ENCODE results near the gene KIAA1217.
A peak's percentile ranks its signal among the peaks of the same experiment; 100 is the strongest.
"Not testable (repeated sequence)": the region's sequence is repeated elsewhere in the genome, so short reads cannot be mapped to it uniquely, and the experiment has no call there.

The KIAA1217 gene

GRCh38 chr10:24442234-24442633, 233.3 kb downstream of the KIAA1217 start:
- DNase-seq (ENCODE audit: low spot score): no peak

GRCh38 chr10:24442641-24443174, 233.8 kb downstream of the KIAA1217 start:
- DNase-seq (ENCODE audit: low spot score): not testable (repeated sequence)

GRCh38 chr10:24444337-24444736, 235.4 kb downstream of the KIAA1217 start:
- no peak for DNase-seq (ENCODE audit: low spot score)

- DNase-seq (ENCODE audit: low spot score): not testable (repeated sequence)
Measured at GRCh38 chr10:24445958-24446357, 237.0 kb downstream of the KIAA1217 start.

GRCh38 chr10:24446739-24447138, 237.8 kb downstream of the KIAA1217 start:
- DNase-seq (ENCODE audit: low spot score): no peak

GRCh38 chr10:24448351-24448999, 239.5 kb downstream of the KIAA1217 start:
- DNase-seq (ENCODE audit: low spot score): no peak

GRCh38 chr10:24449321-24449740, 240.4 kb downstream of the KIAA1217 start:
- no peak for DNase-seq (ENCODE audit: low spot score)

- DNase-seq (ENCODE audit: low spot score): no peak
Measured at GRCh38 chr10:24449769-24450310, 240.9 kb downstream of the KIAA1217 start.

GRCh38 chr10:24451325-24451820, 242.4 kb downstream of the KIAA1217 start:
- no peak for DNase-seq (ENCODE audit: low spot score)

GRCh38 chr10:24452030-24452429, 243.1 kb downstream of the KIAA1217 start:
- DNase-seq (ENCODE audit: low spot score): no peak

GRCh38 chr10:24453404-24453830, 244.5 kb downstream of the KIAA1217 start:
- no peak for DNase-seq (ENCODE audit: low spot score)

- DNase-seq (ENCODE audit: low spot score): no peak
Measured at GRCh38 chr10:24453973-24454372, 245.0 kb downstream of the KIAA1217 start.

GRCh38 chr10:24455447-24455846, 246.5 kb downstream of the KIAA1217 start:
- no peak for DNase-seq (ENCODE audit: low spot score)

GRCh38 chr10:24456322-24456721, 247.4 kb downstream of the KIAA1217 start:
- no peak for DNase-seq (ENCODE audit: low spot score)

GRCh38 chr10:24457661-24458318, 248.9 kb downstream of the KIAA1217 start:
- no peak for DNase-seq (ENCODE audit: low spot score)

- DNase-seq (ENCODE audit: low spot score): no peak
Measured at GRCh38 chr10:24459836-24460235, 250.9 kb downstream of the KIAA1217 start.

GRCh38 chr10:24462291-24462813, 253.4 kb downstream of the KIAA1217 start:
- no peak for DNase-seq (ENCODE audit: low spot score)

GRCh38 chr10:24462889-24463552, 254.1 kb downstream of the KIAA1217 start:
- no peak for DNase-seq (ENCODE audit: low spot score)

GRCh38 chr10:24463611-24464426, 254.9 kb downstream of the KIAA1217 start:
- DNase-seq (ENCODE audit: low spot score): peak; percentile 15

- no peak for DNase-seq (ENCODE audit: low spot score)
Measured at GRCh38 chr10:24465124-24465874, 256.4 kb downstream of the KIAA1217 start.
